NCI-H1436 treated with DMSO at 0.1 percent for 48 hours (cell line): Measurements from ENCODE around the gene PRADC1.
"Not testable (repeated sequence)": the region's sequence is repeated elsewhere in the genome, so short reads cannot be mapped to it uniquely, and the experiment has no call there.

Experiments used
- DNase-seq: peaks from one replicate; lab custom pipeline; 2025; lab: John Stamatoyannopoulos, UW

The PRADC1 gene

GRCh38 chr2:73233154-73233931 lies at the start of gene PRADC1:
Gene PRADC1 (minus strand): TSS chr2:73233239. CDS start chr2:73233160, 79 bp downstream.
- peak; percentile 96 for DNase-seq

GRCh38 chr2:73281244-73281643 lies 48.2 kb upstream of the PRADC1 start:
- DNase-seq, result no peak

- DNase-seq, result no peak
Observed at GRCh38 chr2:73279852-73280251, 46.8 kb upstream of the PRADC1 start.

- DNase-seq, result no peak
Observed at GRCh38 chr2:73272270-73272669, 39.2 kb upstream of the PRADC1 start.

GRCh38 chr2:73269686-73270465 lies 36.8 kb upstream of the PRADC1 start:
- DNase-seq, result no peak

GRCh38 chr2:73268830-73269685 lies 36.0 kb upstream of the PRADC1 start:
- DNase-seq, result no peak

- DNase-seq, result no peak
Observed at GRCh38 chr2:73268366-73268829, 35.4 kb upstream of the PRADC1 start.

- no peak for DNase-seq
Observed at GRCh38 chr2:73267008-73267407, 34.0 kb upstream of the PRADC1 start.

GRCh38 chr2:73266061-73266901 lies 33.2 kb upstream of the PRADC1 start:
- no peak for DNase-seq

- no peak for DNase-seq
Observed at GRCh38 chr2:73265298-73266060, 32.4 kb upstream of the PRADC1 start.

GRCh38 chr2:73264783-73265182 lies 31.7 kb upstream of the PRADC1 start:
- no peak for DNase-seq

- no peak for DNase-seq
Observed at GRCh38 chr2:73264332-73264606, 31.2 kb upstream of the PRADC1 start.

GRCh38 chr2:73263540-73264331 lies 30.7 kb upstream of the PRADC1 start:
- no peak for DNase-seq

GRCh38 chr2:73262691-73263429 lies 29.8 kb upstream of the PRADC1 start:
- not testable (repeated sequence) for DNase-seq

- DNase-seq, result no peak
Observed at GRCh38 chr2:73262108-73262651, 29.1 kb upstream of the PRADC1 start.

GRCh38 chr2:73260338-73260984 lies 27.4 kb upstream of the PRADC1 start:
- no peak for DNase-seq

GRCh38 chr2:73259704-73260337 lies 26.8 kb upstream of the PRADC1 start:
- no peak for DNase-seq

GRCh38 chr2:73259276-73259675 lies 26.2 kb upstream of the PRADC1 start:
- DNase-seq, result no peak
